Esophagus squamous epithelium (tissue), 5 donors: ENCODE measurements around the gene ESR1. TPM values are rescaled to one million over a fixed set of nuclear protein-coding genes. Genes with fewer than 3 reads are reported as not detected.

ENCODE experiments used
- DNase-seq: peaks from one replicate; lab custom pipeline; 2025; lab: John Stamatoyannopoulos, UW
- H3K27ac ChIP-seq, 4 donors: fragments of 200-600 bp; sonication (generic); one replicate each; pipeline ENCODE4 v1.5.1; 2016 to 2019; ENCODE audit warnings: mild to moderate bottlenecking in 1 of 4
- H3K27me3 ChIP-seq, 4 donors: fragments of 200-600 bp; sonication (generic); 1 replicate in 3 of 4; 2 replicates in 1 of 4; pipeline versions ENCODE4 v1.5.1 to v1.6.0; 2017 to 2021; ENCODE audit warnings: antibody characterized with exemption in 1 of 4
- H3K36me3 ChIP-seq, 3 donors: fragments of 200-600 bp; sonication (generic); one replicate each; pipeline ENCODE4 v1.5.1; 2016 to 2019
- H3K4me1 ChIP-seq, 3 donors: fragments of 200-600 bp; sonication (generic); one replicate each; pipeline ENCODE4 v1.5.1; 2017 to 2019
- H3K4me3 ChIP-seq, 4 donors: fragments of 200-600 bp; sonication (generic); 1 replicate in 3 of 4; 2 replicates in 1 of 4; pipeline ENCODE4 v1.5.1; 2016 to 2019; ENCODE audit warnings: mild to moderate bottlenecking in 2 of 4, moderate library complexity in 1 of 4
- H3K9me3 ChIP-seq, 3 donors: fragments of 200-600 bp; sonication (generic); one replicate each; pipeline ENCODE4 v1.5.1; 2016 to 2019
- CTCF ChIP-seq, 6 experiments: fragments of 450-650 bp in 4 of 6; fragments of 200-600 bp in 2 of 6; sonication (generic) in 2 of 6; IDR thresholded peaks; one replicate each; pipeline ENCODE4 v1.5.1; 2016 to 2019; ENCODE audit warnings: antibody characterized with exemption in 6 of 6, mild to moderate bottlenecking in 4 of 6, moderate library complexity in 4 of 6
- POLR2A ChIP-seq, 4 donors: fragments of 450-650 bp; IDR thresholded peaks; one replicate each; pipeline ENCODE4 v1.6.1; 2017; ENCODE audit warnings: antibody characterized with exemption in 4 of 4, mild to moderate bottlenecking in 4 of 4, moderate library complexity in 3 of 4
- WGBS, 2 donors: methylation state at CpG; one replicate each; pipeline ENCODE4 v1.1.5; 2018; 5-methylcytosine and 5-hydroxymethylcytosine counted together
- intact Hi-C: fragments of 100-400 bp; cut with DNase I; formaldehyde crosslinking; loops from one replicate; pipeline ENCODE4 v1.15.0; 2022
- total RNA-seq, 4 donors: library from RNA; depleted of rRNA; stranded (reverse); fragments of >200 nt; gene quantifications; one replicate each; pipeline ENCODE4 v1.1.0, GENCODE V29; 2016
- donor health status: DM: yes; HTN: yes; CAD: no.

ESR1 gene
- total RNA-seq, 4 donors from 2014 or later, result 0.40 to 1.1 (median 0.95) TPM; not detected in 1

- TF ChIP-seq POLR2A (IDR thresholded peaks at IDR 0.05) (no peak), CTCF (IDR thresholded peaks at IDR 0.05) (no peak)
- no peaks in the 10 kb centered on the region for H3K4me1 ChIP-seq
- H3K36me3 ChIP-seq, result peaks cover 0 to 84% (median 5%) of the 10 kb centered on the region in 3 donors
- H3K27ac ChIP-seq, result no peak overlapping the region
- H3K27me3 ChIP-seq, result no peaks in the 10 kb centered on the region
- WGBS, 2 donors, result 84 to 87% methylated on average over 6 to 11 of the region's 13 CpGs
- intact Hi-C loops, result no loop called here
- H3K9me3 ChIP-seq, result no peaks in the 10 kb centered on the region
- H3K4me3 ChIP-seq, result no peak overlapping the region
- no peak for DNase-seq
Observed at GRCh38 chr6:152151920-152152319, 344.4 kb downstream of the ESR1 start.

- H3K36me3 ChIP-seq, result peaks cover 0 to 55% (median 0%) of the 10 kb centered on the region in 3 donors
- no peaks in the 10 kb centered on the region for H3K4me1 ChIP-seq
- 86 to 91% methylated on average over 17 of the region's 17 CpGs for WGBS, 2 donors
- no peak for DNase-seq
- H3K27ac ChIP-seq, result no peak overlapping the region
- H3K9me3 ChIP-seq, result no peaks in the 10 kb centered on the region
- intact Hi-C loops, result no loop called here
- TF ChIP-seq CTCF (IDR thresholded peaks at IDR 0.05), result no peak
- no peak for TF ChIP-seq POLR2A (IDR thresholded peaks at IDR 0.05)
- H3K4me3 ChIP-seq, result no peak overlapping the region
- no peaks in the 10 kb centered on the region for H3K27me3 ChIP-seq
Observed at GRCh38 chr6:152154559-152155356, 347.3 kb downstream of the ESR1 start.

- Histone ChIP-seq H3K36me3 (peaks cover 0 to 45% (median 0%) of the 10 kb centered on the region in 3 donors), H3K9me3 (no peaks in the 10 kb centered on the region), H3K4me3 (no peak overlapping the region), H3K27ac (no peak overlapping the region), H3K27me3 (no peaks in the 10 kb centered on the region), H3K4me1 (no peaks in the 10 kb centered on the region)
- no peak for DNase-seq
- intact Hi-C loops, result no loop called here
- WGBS, 2 donors, result 89 to 90% methylated on average over 8 of the region's 8 CpGs
- TF ChIP-seq POLR2A (IDR thresholded peaks at IDR 0.05) (no peak), CTCF (IDR thresholded peaks at IDR 0.05) (no peak)
Observed at GRCh38 chr6:152155792-152156191, 348.3 kb downstream of the ESR1 start.

- peaks cover 0 to 17% (median 0%) of the 10 kb centered on the region in 3 donors for H3K36me3 ChIP-seq
- WGBS, 2 donors, result 50 to 69% methylated on average over 3 of the region's 3 CpGs
- no peaks in the 10 kb centered on the region for H3K9me3 ChIP-seq
- intact Hi-C loops, result no loop called here
- no peak for DNase-seq
- H3K27me3 ChIP-seq, result no peaks in the 10 kb centered on the region
- no peak overlapping the region for H3K27ac ChIP-seq
- TF ChIP-seq POLR2A (IDR thresholded peaks at IDR 0.05) (no peak), CTCF (IDR thresholded peaks at IDR 0.05) (no peak)
- no peaks in the 10 kb centered on the region for H3K4me1 ChIP-seq
- no peak overlapping the region for H3K4me3 ChIP-seq
Observed at GRCh38 chr6:152160346-152160745, 352.9 kb downstream of the ESR1 start.

GRCh38 chr6:152161501-152161900, 354.0 kb downstream of the ESR1 start:
- Histone ChIP-seq H3K36me3 (peaks cover 0 to 10% (median 0%) of the 10 kb centered on the region in 3 donors), H3K4me3 (no peak overlapping the region), H3K9me3 (no peaks in the 10 kb centered on the region), H3K27ac (no peak overlapping the region), H3K4me1 (no peaks in the 10 kb centered on the region), H3K27me3 (no peaks in the 10 kb centered on the region)
- intact Hi-C loops, result no loop called here
- no peak for DNase-seq
- TF ChIP-seq CTCF (IDR thresholded peaks at IDR 0.05) (no peak), POLR2A (IDR thresholded peaks at IDR 0.05) (no peak)
